Testis (tissue), 2 donors: ENCODE data around the gene SASH1.

ENCODE experiments used
- POLR2A ChIP-seq: fragments of 450-650 bp; IDR thresholded peaks from one replicate; pipeline ENCODE4 v1.6.1; 2017; ENCODE audit warnings: antibody characterized with exemption, mild to moderate bottlenecking, moderate library complexity
- TF ChIP-seq, protein P1 (sequence below), 3 experiments: fragments of 450-650 bp in 2 of 3; fragments of 200-600 bp in 1 of 3; sonication (generic) in 1 of 3; IDR thresholded peaks; one replicate each; pipeline ENCODE4 v1.5.1; 2016 to 2019; ENCODE audit warnings: antibody characterized with exemption in 3 of 3, mild to moderate bottlenecking in 2 of 3, moderate library complexity in 1 of 3

DNA sequence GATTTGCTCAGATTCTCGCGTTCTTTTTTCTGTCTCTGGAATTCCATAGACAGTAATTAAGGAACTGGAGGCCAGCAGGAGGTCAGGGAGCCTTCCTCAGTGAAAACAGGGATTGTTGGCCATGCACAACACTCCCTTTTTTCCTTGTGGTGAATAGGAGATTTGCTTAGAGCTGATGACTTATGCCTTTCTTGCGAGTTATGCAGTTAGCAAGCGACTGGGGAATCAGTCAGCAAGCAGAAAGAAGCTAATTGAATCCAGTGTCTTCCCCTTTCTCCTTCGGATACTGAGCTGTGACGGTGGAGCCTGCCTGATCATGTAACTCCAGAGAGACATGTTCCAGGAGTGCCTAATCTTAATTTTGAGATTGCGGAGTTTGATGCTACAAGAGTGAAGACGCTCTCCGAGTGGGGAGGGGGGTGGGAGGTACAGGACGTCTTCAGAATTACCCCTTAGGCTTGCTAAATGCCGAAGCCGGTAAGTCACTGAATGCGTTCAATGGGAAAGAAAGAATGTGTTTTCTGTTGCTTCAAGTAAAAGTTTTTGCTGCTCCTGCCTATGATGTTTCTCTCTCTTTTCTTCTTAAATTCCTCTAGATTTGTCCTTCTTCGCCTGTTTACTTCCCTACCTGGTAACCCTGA lies 165.9 kb downstream of the SASH1 start:
- TF ChIP-seq, protein P1, sequence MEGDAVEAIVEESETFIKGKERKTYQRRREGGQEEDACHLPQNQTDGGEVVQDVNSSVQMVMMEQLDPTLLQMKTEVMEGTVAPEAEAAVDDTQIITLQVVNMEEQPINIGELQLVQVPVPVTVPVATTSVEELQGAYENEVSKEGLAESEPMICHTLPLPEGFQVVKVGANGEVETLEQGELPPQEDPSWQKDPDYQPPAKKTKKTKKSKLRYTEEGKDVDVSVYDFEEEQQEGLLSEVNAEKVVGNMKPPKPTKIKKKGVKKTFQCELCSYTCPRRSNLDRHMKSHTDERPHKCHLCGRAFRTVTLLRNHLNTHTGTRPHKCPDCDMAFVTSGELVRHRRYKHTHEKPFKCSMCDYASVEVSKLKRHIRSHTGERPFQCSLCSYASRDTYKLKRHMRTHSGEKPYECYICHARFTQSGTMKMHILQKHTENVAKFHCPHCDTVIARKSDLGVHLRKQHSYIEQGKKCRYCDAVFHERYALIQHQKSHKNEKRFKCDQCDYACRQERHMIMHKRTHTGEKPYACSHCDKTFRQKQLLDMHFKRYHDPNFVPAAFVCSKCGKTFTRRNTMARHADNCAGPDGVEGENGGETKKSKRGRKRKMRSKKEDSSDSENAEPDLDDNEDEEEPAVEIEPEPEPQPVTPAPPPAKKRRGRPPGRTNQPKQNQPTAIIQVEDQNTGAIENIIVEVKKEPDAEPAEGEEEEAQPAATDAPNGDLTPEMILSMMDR (IDR thresholded peaks at IDR 0.05), result no peak
- TF ChIP-seq POLR2A, result no peak
